ENCODE results near the gene PIEZO1. TPM values are rescaled to one million over a fixed set of nuclear protein-coding genes. Genes with fewer than 3 reads are reported as not detected.

Gene PIEZO1
- total and polyA plus RNA-seq, 2 experiments from 2014 or later: 30.4 to 70.1 TPM

DNA sequence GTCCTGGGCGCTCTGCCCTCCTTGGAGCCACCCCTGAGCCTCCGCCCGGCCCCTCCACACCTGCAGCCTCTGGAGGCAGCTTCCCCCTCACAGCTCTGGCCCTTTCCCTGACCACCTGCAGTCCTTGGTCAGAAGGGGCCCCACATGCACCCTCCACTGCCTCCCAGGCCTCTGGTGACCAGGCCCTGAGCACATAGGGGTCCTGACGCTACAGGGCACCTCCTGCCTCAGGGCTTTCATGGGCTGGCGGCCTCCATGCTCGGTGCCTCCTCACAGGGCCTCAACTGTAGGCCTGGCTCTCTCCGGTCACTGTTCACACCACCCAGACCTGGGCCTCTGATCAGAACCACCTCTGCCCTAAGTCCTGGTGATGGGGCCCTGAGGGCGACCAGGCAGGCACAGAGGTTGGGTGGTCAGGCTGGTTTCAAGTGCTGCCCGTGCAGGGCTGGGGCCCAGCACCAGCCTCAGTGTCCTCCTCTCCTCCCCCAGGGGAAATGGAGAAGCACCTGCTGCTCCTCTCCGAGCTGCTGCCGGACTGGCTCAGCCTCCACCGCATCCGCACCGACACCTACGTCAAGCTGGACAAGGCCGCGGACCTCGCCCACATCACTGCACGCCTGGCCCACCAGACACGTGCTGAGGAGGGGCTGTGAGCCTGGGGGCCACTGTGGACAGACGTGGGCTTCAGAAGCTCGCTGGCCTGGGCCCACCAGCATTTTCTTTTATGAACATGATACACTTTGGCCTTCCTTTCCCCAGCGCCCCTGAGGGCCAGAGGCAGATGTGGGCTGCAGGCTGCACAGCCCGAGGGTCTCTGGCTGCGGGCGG lies 22.8 kb upstream of the PIEZO1 start:
- H2AFZ ChIP-seq: no peak overlapping the region
- TF ChIP-seq REST (IDR thresholded peaks at IDR 0.05; ENCODE audit: unreplicated experiment) (no peak), POLR2AphosphoS5 (IDR thresholded peaks at IDR 0.05; ENCODE audit: low read depth) (peak; percentile 63)
- H3K4me1 Mint-ChIP-seq: peaks cover 6% of the 10 kb centered on the region; the same call in 1 of the 3 replicates
- no peak overlapping the region for H3K27ac Mint-ChIP-seq
- H3K4me1 ChIP-seq (ENCODE audit: insufficient read depth): no peaks in the 10 kb centered on the region; the same call in 1 of the 2 replicates
- H3K27me3 Mint-ChIP-seq (ENCODE audit: insufficient read depth, low read depth, poor library complexity): peaks cover 51% of the 10 kb centered on the region
- H3F3A ChIP-seq (replicated peaks; ENCODE audit: low read depth): peaks cover 60% of the 10 kb centered on the region
- H3K36me3 Mint-ChIP-seq (ENCODE audit: low read depth): peaks cover 62% of the 10 kb centered on the region
- DNase-seq (ENCODE audit: low spot score): no peak
- peaks cover 4% of the 10 kb centered on the region; the same call in 1 of the 3 replicates for H3K9me3 Mint-ChIP-seq
- no peak overlapping the region for H3K27ac ChIP-seq (ENCODE audit: low read depth)
- no peaks in the 10 kb centered on the region for H3K27me3 ChIP-seq (ENCODE audit: insufficient read depth)
- H3K9me2 ChIP-seq (ENCODE audit: insufficient read depth): no peaks in the 10 kb centered on the region
- H3K79me2 ChIP-seq (replicated peaks; ENCODE audit: insufficient read depth): peaks cover 24% of the 10 kb centered on the region
- H3K4me3 ChIP-seq: no peak overlapping the region
- ATAC-seq: no peak
- peaks cover 19% of the 10 kb centered on the region for H3K36me3 ChIP-seq (ENCODE audit: insufficient read depth)
- no peaks in the 10 kb centered on the region; the same call in none of the 2 replicates for H4K20me1 ChIP-seq (replicated peaks; ENCODE audit: insufficient read depth)
- H3K4me3 Mint-ChIP-seq: no peak overlapping the region; the same call in 2 of the 3 replicates
- H3K4me2 ChIP-seq: no peak overlapping the region

DNA sequence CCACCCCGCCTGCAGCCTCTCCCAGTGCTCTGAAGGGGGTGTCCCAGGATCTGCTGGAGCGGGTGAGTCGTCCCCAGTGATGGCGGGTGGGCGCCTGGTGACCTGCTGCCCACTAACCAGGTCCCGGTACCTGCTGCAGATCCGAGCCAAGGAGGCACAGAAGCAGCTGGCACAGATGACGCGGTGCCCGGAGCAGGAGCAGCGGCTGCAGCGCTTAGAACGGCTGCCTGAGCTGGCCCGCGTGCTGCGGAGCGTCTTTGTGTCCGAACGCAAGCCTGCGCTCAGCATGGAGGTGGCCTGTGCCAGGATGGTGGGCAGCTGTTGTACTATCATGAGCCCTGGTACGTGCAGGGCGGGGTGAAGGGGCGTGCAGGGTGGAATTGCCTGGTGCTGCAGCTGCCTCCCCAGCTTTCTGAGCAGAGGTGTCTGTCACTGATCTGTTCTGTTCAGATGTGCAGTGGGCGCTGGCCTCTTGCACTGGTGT lies 22.2 kb upstream of the PIEZO1 start:
- Mint-ChIP-seq H3K4me1 (peaks cover 3% of the 10 kb centered on the region; the same call in 1 of the 3 replicates), H3K36me3 (ENCODE audit: low read depth) (peaks cover 62% of the 10 kb centered on the region), H3K9me3 (peaks cover 4% of the 10 kb centered on the region; the same call in 1 of the 3 replicates), H3K27ac (no peak overlapping the region), H3K27me3 (ENCODE audit: insufficient read depth, low read depth, poor library complexity) (peaks cover 53% of the 10 kb centered on the region), H3K4me3 (no peak overlapping the region)
- H3K4me3 ChIP-seq: no peak overlapping the region
- no peak for DNase-seq (ENCODE audit: low spot score)
- no peaks in the 10 kb centered on the region for H3K9me2 ChIP-seq (ENCODE audit: insufficient read depth)
- H3K79me2 ChIP-seq (replicated peaks; ENCODE audit: insufficient read depth): peaks cover 24% of the 10 kb centered on the region
- H3K36me3 ChIP-seq (ENCODE audit: insufficient read depth): peaks cover 19% of the 10 kb centered on the region
- H3K4me2 ChIP-seq: no peak overlapping the region
- no peaks in the 10 kb centered on the region; the same call in none of the 2 replicates for H4K20me1 ChIP-seq (replicated peaks; ENCODE audit: insufficient read depth)
- H3K4me1 ChIP-seq (ENCODE audit: insufficient read depth): no peaks in the 10 kb centered on the region; the same call in 1 of the 2 replicates
- no peak overlapping the region for H2AFZ ChIP-seq
- no peak for ATAC-seq
- no peaks in the 10 kb centered on the region for H3K27me3 ChIP-seq (ENCODE audit: insufficient read depth)
- H3F3A ChIP-seq (replicated peaks; ENCODE audit: low read depth): peaks cover 60% of the 10 kb centered on the region
- no peak overlapping the region for H3K27ac ChIP-seq (ENCODE audit: low read depth)
- TF ChIP-seq EZH2 (IDR thresholded peaks at IDR 0.05; ENCODE audit: low read depth, unreplicated experiment) (no peak), ZNF462 (CRISPR knock-in tag; IDR thresholded peaks at IDR 0.05) (no peak)

Measured in GM23338 (cell line).